HG03354 (cell line): Measurements from ENCODE around the gene HOOK1.
"Not testable (repeated sequence)": the region's sequence is repeated elsewhere in the genome, so short reads cannot be mapped to it uniquely, and the experiment has no call there.

ENCODE experiments used
- ATAC-seq: cut with Tn5 transposase; IDR thresholded peaks from one replicate; pipeline ENCODE4 v1.9.1; 2021; ENCODE audit warnings: mild to moderate bottlenecking; ENCODE audit not compliant: unreplicated experiment, poor library complexity, severe bottlenecking

HOOK1 gene

GRCh38 chr1:59816318-59816878 lies 1.6 kb downstream of the HOOK1 start:
- ATAC-seq = no peak

GRCh38 chr1:59819566-59820438 lies 5.1 kb downstream of the HOOK1 start:
- peak; percentile 66 for ATAC-seq

DNA sequence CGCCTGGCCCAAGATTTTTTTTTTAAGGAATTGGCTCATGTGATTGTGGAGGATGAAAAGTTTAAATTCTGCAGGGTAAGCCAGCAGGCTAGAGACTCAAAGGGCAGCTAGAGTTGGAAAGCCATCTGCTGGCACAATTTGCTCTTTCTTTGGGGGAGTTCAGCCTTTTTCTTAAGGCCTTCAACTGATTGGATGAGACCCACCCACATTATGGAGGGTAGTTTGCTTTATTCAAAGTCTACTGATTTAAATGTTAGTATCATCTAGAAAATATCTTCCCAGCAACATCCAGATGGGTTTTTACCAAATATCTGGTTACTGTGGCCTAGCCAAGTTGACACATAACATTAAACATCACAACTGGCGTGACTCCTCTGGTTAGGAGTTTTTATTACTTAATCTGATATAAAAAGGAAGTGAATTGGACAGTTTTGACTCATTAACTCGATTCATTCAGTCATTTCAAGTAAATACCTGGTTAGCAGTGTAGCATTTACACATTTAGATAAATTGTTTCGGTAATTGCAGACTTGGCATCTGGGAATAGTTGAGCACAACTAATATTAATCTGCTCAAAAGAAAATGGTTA lies 12.4 kb downstream of the HOOK1 start:
- ATAC-seq = no peak

DNA sequence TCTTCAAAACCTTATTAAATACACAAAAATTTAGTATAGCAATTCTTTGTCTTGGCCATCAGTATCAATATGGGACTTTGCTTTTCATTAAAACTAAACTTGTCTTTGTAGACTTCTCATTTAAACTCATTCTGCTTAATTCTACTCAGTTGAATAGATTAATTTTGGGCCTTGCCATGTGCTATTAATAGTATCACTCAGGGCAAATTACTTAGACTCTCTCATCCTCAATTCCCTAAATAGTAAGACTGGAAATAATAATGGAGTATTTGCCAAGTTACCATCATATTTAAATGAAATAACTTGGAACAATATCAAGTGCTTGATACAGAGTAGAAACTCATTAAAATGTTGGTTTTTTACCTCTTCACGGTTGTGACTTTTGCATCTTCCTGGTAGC lies 13.4 kb downstream of the HOOK1 start:
- no peak for ATAC-seq

DNA sequence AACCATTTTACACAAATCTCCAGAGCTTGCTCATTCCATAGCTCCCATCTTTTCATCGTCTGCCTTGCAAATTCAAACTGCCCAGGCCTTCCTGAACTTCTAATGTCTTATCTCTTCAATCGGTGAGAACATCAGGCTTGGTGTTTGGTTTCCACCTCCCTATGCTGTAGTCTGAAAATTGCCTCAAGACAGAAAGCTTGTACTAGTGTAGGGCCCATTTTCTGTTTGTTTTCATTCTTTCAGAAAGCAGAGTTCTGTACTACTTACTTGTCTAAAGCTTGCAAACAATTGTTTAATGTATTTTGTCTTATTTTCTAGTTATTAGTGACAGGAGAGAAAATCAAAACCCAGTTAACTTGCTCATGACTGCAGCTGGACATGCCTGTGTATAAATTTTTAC lies 16.8 kb downstream of the HOOK1 start:
- ATAC-seq = no peak

- ATAC-seq = no peak
Observed at GRCh38 chr1:59833022-59833421, 18.3 kb downstream of the HOOK1 start.

DNA sequence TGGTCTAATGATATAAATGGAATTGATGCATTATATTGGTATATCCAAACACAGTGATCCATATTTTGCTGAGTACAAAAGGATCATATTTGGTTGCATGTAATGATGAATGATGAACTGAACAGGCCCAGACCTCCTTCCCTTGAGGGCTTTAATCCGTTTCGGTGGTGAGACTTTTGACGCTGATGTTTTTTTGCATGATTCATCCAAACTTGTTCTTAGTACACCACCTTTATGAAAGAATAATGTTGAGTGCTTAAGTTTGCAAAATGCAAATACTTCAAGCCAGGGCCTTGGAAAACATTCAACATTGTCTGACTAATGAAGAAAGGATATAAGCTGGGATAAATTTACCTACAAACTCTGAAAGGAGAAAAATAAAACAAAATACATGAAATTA lies 19.2 kb downstream of the HOOK1 start:
- ATAC-seq = no peak

- not testable (repeated sequence) for ATAC-seq
Observed at GRCh38 chr1:59837857-59838256, 23.1 kb downstream of the HOOK1 start.

DNA sequence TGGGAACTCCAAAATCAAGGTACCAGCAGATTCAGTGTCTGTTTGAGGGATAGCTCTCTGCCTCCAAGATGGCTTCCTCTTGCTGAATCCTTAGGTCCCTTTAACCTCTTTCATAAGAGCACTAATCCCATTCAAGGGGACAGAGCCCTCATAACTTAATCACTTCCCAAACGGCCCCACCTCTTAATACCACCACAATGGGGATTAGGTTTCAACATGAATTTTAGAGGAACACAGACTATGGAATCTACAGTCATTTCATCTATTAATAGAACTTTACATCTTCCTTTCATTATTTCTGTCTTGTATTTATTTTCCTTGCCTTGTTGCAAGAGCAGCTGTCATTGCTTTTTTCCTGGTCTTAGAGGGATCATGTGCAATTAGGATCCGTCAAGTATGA lies 30.3 kb downstream of the HOOK1 start:
- no peak for ATAC-seq

GRCh38 chr1:59846209-59846894 lies 31.6 kb downstream of the HOOK1 start:
- no peak for ATAC-seq

DNA sequence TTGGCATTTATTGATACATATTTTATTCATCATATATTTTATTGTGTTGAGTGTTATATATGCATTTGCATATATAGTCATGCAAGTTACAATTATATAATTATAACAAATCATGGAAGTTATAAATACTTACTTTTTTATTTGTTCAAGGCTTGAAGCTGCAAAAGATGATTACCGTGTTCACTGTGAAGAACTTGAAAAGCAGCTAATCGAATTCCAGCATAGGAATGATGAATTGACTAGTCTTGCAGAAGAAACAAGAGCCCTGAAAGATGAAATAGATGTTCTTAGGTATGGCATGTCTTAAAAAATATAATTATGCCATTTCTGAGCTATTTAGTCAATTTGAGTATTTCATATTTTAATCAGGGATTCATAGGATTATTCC lies 32.1 kb downstream of the HOOK1 start:
- no peak for ATAC-seq

GRCh38 chr1:59852117-59852516 lies 37.4 kb downstream of the HOOK1 start:
- no peak for ATAC-seq

- not testable (repeated sequence) for ATAC-seq
Observed at GRCh38 chr1:59855297-59855696, 40.5 kb downstream of the HOOK1 start.

- ATAC-seq = no peak
Observed at GRCh38 chr1:59856725-59857338, 42.1 kb downstream of the HOOK1 start.

DNA sequence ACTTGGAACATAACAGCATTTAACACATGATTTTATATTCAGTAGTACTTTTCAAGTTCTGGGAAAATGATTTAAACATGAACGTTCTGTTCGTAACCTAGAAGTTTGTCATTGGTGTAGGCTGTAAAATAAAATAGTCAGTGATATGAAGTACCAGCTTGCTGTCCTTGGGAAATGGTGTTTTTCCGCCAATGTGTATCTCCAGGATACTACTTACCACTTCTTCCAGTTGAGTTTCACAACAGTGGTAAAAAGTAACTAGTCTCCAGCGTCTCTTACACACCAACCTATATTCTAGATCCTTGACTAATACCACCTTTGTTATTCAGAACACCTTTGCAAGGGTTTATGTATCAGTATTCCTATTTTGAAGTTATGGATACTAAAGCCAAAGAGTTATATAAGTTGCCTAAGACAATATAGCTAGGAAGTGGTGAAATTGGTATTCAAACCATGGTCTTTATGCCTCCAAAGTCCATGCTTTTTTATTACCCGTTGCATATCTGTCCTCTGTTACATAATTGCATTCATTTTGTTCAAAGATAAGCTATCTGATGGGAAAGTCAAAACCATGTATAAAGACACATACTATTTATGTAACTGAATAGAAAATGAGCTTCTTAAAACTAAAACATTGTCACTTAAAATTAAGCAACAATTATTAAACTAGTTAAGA lies 43.1 kb downstream of the HOOK1 start:
- ATAC-seq = no peak

DNA sequence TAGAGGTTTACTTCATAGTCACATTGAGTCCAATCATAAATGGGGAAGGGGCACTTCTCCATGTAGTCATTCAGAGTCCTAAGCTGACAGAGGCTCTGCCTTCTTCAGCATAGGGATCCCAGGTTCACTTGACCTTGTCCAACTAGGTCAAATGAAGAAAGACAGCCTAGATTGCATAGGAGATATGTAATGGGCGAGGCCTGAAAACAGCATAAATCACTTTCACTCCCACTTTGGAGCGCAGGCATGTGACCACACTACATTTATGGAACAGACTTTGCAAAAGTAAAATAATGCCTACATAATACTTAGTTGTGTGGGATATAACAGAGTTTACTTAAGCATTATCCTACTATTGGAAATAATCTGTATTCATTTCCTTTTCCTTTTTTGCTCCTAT lies 51.7 kb downstream of the HOOK1 start:
- no peak for ATAC-seq

DNA sequence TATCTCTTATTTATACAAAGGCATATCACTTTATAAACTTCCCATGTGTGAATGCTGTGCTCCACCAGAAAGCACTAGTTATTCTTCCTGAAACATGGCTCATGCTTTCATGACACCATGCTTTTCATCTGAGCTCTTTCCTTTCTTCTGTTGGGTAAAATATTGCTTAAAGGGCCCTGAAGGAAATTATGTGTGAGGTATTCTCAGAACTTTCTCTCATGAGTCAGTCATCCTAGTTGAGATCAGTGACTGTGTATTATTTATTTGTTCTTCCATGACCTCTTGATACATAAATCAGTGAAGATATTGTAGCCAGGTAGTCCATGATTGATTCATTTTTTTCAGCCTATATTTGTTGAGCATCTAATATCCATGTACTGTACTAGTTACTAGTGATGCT lies 57.0 kb downstream of the HOOK1 start:
- ATAC-seq = no peak

DNA sequence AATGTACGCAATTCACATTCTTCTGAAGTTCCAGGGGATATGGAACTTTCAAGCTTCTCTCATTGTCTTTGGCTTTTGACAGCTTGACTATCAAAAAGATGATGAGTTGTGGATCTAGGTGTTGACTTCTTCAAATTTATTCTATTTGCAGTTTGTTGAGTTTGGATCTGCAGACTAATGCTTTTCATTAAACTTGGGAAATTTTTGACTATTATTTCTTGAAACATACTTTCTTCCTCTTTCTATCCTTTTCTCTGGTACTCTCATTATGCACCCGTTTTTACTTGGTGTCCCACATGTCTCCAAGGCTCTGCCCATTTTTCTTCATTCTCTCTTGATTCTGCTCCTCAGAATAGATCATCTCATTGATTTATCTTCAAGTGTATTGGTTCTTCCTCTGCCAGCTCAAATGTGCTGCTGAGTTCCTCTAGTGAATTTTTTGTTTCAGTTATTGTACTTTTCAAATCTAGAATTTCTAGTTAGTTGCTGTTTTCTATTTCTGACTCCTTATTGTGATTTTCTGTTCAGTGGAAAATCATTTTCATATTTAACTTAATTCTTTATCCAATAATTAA lies 62.4 kb downstream of the HOOK1 start:
- no peak for ATAC-seq

GRCh38 chr1:59878370-59878769 lies 63.6 kb downstream of the HOOK1 start:
- no peak for ATAC-seq
